ENCODE results near the gene CCDC51. TPM values are rescaled to one million over a fixed set of nuclear protein-coding genes. Genes with fewer than 3 reads are reported as not detected.

The CCDC51 gene
- total and polyA plus RNA-seq, 9 of the 15 experiments (the other 6 are each of a cell fraction or from before 2014, with no cell fraction given): 6.5 to 18.6 (median 15.7) TPM

- ATAC-seq (peak; percentile 27; the same call in 2 of the 3 replicates), FAIRE-seq (no peak), DNase-seq (ENCODE audit: extremely low read depth in 1 of 4, low spot score in 3 of 4) (peak in 3 of 4 experiments; percentile 8 to 14 (median 8))
- Histone ChIP-seq H3K79me2 (ENCODE audit: control insufficient read depth, insufficient read depth, low read length) (no peaks in the 10 kb centered on the region), H4K20me1 (replicated peaks; ENCODE audit: control insufficient read depth, insufficient read depth, low read length) (no peaks in the 10 kb centered on the region), H3K36me3 (ENCODE audit: control insufficient read depth, insufficient read depth, low read length) (no peaks in the 10 kb centered on the region), H3K9ac (ENCODE audit: insufficient read depth in 1 of 2, low read depth in 2 of 2, low read length in 2 of 2) (peak overlapping the region in 1 of 2 experiments; percentile 64; a peak in 2 of 4 replicates), H3K27ac (ENCODE audit: extremely low read depth, low read depth, low read length) (no peak overlapping the region), H3K27me3 (ENCODE audit: control insufficient read depth in 2 of 2, insufficient read depth in 2 of 2, low read length in 2 of 2) (no peaks in the 10 kb centered on the region), H3K4me2 (ENCODE audit: insufficient read depth, low read length) (no peak overlapping the region), H3K4me3 (no peak overlapping the region), H3K9me1 (ENCODE audit: control insufficient read depth, insufficient read depth, low read length) (no peaks in the 10 kb centered on the region), H2AFZ (ENCODE audit: low read depth, low read length) (no peak overlapping the region), H3K4me1 (replicated peaks in 1 of 2; ENCODE audit: control insufficient read depth in 2 of 2, insufficient read depth in 2 of 2, low read length in 2 of 2) (peaks cover 0 to 7% of the 10 kb centered on the region in 2 experiments; a peak in 1 of 5 replicates), H3K9me3 (replicated peaks; ENCODE audit: control insufficient read depth, insufficient read depth, low read depth, low read length) (no peaks in the 10 kb centered on the region)
- ChIA-PET CTCF (ENCODE audit: low intra/inter-chr PET ratio) (no interaction called here), POLR2A (interaction anchor here (0.6 kb wide), 1 partner anchor 24 kb away, joined by 3 read pairs; no protein-coding TSS in a partner anchor)
- intact Hi-C loops (cut with micrococcal nuclease) (no loop called here), in situ Hi-C loops (cut with MboI) (no loop called here)
- WGBS (ENCODE audit: insufficient coverage, low coverage, missing lambda C conversion rate): 9% methylated on average over 9 of the region's 11 CpGs
- BruUV-seq (replicated peaks): no TSS peak
- TF ChIP-seq ESRRA (IDR thresholded peaks at IDR 0.05; ENCODE audit: borderline replicate concordance, low read depth) (0 out of 2 replicates have a peak, but pooled peaks have one; percentile 24), E2F3 (CRISPR knock-in tag; IDR thresholded peaks at IDR 0.05) (no peak)
These were observed 41.1 kb downstream of the CCDC51 start for GRCh38 chr3:48398701-48399386.

DNA sequence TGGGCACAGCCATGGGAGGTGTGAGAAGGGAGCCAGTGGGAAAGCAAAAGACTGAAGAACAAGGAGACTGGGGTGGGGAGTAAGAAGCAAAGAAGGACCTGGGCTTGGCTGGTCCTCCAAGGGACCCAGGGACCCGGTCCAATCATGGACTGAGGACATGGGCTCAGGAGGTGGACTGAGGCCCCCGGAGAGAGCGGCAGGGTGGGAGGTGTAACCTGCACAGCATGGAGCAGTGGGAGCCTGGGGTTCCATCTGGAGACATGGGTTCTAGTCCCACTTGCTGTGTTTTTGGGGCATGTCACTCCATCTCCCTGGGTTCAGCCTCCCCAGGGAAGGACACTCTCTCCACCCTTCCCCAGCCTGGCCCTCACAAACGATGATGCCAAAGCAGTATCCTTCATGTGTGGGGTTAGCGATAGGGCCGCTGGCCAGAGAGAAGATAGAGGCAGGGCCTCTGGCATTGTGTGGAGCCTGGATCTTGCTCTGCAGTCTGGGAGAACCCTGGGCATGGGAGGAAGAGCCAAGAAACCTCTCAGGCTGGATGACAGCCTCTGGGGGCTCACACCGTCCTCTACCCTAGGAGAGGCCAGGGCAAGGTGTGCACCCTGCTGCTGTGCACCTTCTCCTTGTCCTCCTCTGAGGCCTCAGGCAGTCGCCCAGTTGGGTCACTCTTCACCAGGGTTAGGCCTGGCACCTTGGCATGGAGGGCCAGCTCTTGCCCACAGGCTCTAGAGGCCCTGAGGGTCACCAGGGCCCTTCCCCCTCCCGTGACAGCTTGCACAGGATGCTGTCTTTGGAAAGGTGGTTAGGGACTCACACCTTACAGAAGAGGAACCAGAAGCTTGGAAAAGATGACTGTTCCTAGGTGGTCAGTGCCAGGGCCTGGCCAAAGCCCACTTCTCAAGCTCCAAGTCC is 41.9 kb downstream of the CCDC51 start:
- Histone ChIP-seq H3K27me3 (ENCODE audit: control insufficient read depth in 2 of 2, insufficient read depth in 2 of 2, low read length in 2 of 2) (no peaks in the 10 kb centered on the region), H3K36me3 (ENCODE audit: control insufficient read depth, insufficient read depth, low read length) (no peaks in the 10 kb centered on the region), H3K4me1 (replicated peaks in 1 of 2; ENCODE audit: control insufficient read depth in 2 of 2, insufficient read depth in 2 of 2, low read length in 2 of 2) (peaks cover 0 to 7% of the 10 kb centered on the region in 2 experiments; a peak in 1 of 5 replicates), H3K4me3 (no peak overlapping the region), H3K9ac (ENCODE audit: insufficient read depth in 1 of 2, low read depth in 2 of 2, low read length in 2 of 2) (no peak overlapping the region), H3K79me2 (ENCODE audit: control insufficient read depth, insufficient read depth, low read length) (no peaks in the 10 kb centered on the region), H3K9me3 (replicated peaks; ENCODE audit: control insufficient read depth, insufficient read depth, low read depth, low read length) (no peaks in the 10 kb centered on the region), H3K27ac (ENCODE audit: extremely low read depth, low read depth, low read length) (no peak overlapping the region), H2AFZ (ENCODE audit: low read depth, low read length) (no peak overlapping the region), H3K4me2 (ENCODE audit: insufficient read depth, low read length) (no peak overlapping the region), H4K20me1 (replicated peaks; ENCODE audit: control insufficient read depth, insufficient read depth, low read length) (no peaks in the 10 kb centered on the region), H3K9me1 (ENCODE audit: control insufficient read depth, insufficient read depth, low read length) (no peaks in the 10 kb centered on the region)
- CTCF ChIA-PET (ENCODE audit: low intra/inter-chr PET ratio): no interaction called here
- in situ Hi-C loops (cut with MboI): no loop called here
- peak in 3 of 4 experiments; percentile 1 to 4 (median 4) for DNase-seq (ENCODE audit: extremely low read depth in 1 of 4, low spot score in 3 of 4)
- intact Hi-C loops (cut with micrococcal nuclease): no loop called here
- no peak for FAIRE-seq
- no TSS peak for BruUV-seq (replicated peaks)
- WGBS (ENCODE audit: insufficient coverage, low coverage, missing lambda C conversion rate): 31% methylated on average over 8 of the region's 9 CpGs
- no peak for ATAC-seq
- POLR2A ChIA-PET: interaction anchor here (0.6 kb wide), 1 partner anchor 25 kb away, joined by 3 read pairs; no protein-coding TSS in a partner anchor
- TF ChIP-seq FOXA1 (IDR thresholded peaks at IDR 0.05; ENCODE audit: borderline replicate concordance) (no peak), ZNF347 (CRISPR knock-in tag; IDR thresholded peaks at IDR 0.05; ENCODE audit: low read depth) (no peak), POLR2AphosphoS2 (IDR thresholded peaks at IDR 0.05; ENCODE audit: low read length) (no peak)

Measured in K562 (cell line).